Panc1 (cell line): ENCODE results near the gene MPV17L.

Source experiments
- CTCF ChIP-seq: fragments of 450-650 bp; IDR thresholded peaks from 2 replicates; pipeline ENCODE4 v1.5.1; 2017; ENCODE audit warnings: mild to moderate bottlenecking
- POLR2AphosphoS5 ChIP-seq: IDR thresholded peaks from 2 replicates; pipeline ENCODE4 v1.6.1; 2012; ENCODE audit warnings: mild to moderate bottlenecking, low read depth, low read length, moderate library complexity
- REST ChIP-seq, 2 experiments: IDR thresholded peaks; 2 replicates each; pipeline ENCODE4 v1.6.1; 2011 to 2012; ENCODE audit warnings: low read depth in 2 of 2, control low read depth in 1 of 2, low read length in 1 of 2, mild to moderate bottlenecking in 1 of 2, moderate library complexity in 1 of 2; ENCODE audit not compliant: insufficient read depth in 1 of 2
- SIN3A ChIP-seq: IDR thresholded peaks from 2 replicates; pipeline ENCODE4 v1.6.1; 2012; ENCODE audit warnings: low read depth, mild to moderate bottlenecking, low read length, moderate library complexity, borderline replicate concordance; ENCODE audit not compliant: insufficient read depth
- TCF7L2 ChIP-seq: IDR thresholded peaks from 2 replicates; pipeline ENCODE4 v1.6.1; 2011; ENCODE audit warnings: mild to moderate bottlenecking, low read depth, low read length, inconsistent platforms

- TF ChIP-seq SIN3A (no peak), CTCF (no peak), POLR2AphosphoS5 (no peak), REST (IDR thresholded peaks at IDR 0.05; ENCODE audit: insufficient read depth in 1 of 2, low read depth in 2 of 2, low read length in 1 of 2) (no peak), TCF7L2 (no peak)
These were observed 21.6 kb downstream of the MPV17L start for GRCh38 chr16:15417197-15417596.
